Inflammatory macrophage (primary cell): Measurements from ENCODE around the gene ATG101.
"Not testable (repeated sequence)": the region's sequence is repeated elsewhere in the genome, so short reads cannot be mapped to it uniquely, and the experiment has no call there.

Source experiments
- DNase-seq, 2 donors: peaks; one replicate each; pipeline ENCODE4 v3.0.0-alpha.2; 2020 to 2022

Gene ATG101

GRCh38 chr12:52080403-52081251 lies 10.8 kb downstream of the ATG101 start:
- DNase-seq: no peak

GRCh38 chr12:52081263-52081733 lies 11.5 kb downstream of the ATG101 start:
- no peak for DNase-seq

DNA sequence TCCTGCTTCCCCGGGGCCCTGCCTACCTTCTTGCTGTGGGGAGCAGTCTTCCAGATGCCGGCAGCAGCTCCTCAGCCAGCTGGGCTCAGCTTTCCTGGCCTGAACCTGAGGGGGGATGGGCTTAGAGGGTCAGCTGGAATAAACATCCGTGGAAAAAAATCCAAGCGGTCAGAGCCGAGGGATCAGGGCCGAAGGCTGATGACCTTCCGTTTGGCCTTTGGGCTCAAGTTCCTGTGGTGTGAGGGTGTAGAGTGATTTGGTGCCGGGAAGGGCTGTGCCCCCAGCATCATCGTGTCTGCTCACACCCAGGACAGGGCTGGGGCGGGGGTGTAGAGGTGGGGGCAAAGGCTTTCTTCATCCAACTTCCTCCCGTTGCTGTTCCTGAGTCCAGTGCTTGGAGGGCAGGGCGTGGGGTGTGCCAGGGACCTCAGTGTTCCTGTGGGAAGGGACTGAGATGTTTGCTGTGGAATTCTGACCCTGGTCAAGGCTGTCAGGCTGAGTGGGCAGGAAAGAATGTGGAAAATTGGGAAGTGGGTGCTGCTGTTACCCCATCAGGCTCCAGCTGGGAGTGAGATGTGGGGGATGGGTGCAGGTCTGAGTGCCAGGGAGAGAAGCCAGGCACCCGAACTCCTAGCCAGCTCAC lies 12.4 kb downstream of the ATG101 start:
- DNase-seq: no peak

DNA sequence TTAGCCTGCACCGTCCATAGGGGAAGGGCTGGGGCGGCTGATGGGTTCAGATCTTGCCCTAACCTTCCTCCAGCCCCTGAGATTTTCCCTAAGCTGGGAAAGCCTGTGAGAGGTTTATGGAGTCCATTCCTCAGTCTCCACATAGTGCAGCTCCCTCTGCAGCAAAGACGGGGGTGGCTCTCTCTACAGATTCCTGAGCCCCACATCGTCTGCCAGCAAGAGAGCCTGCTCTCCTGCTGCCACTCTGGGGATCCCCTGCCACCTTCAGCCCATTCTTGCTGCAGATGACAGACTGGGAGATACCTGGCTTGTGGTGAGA lies 12.8 kb downstream of the ATG101 start:
- no peak for DNase-seq

GRCh38 chr12:52082988-52083637 lies 13.3 kb downstream of the ATG101 start:
- DNase-seq: peak; percentile 49 to 50

GRCh38 chr12:52083638-52083996 lies 13.8 kb downstream of the ATG101 start:
- no peak for DNase-seq

GRCh38 chr12:52084491-52085231 lies 14.9 kb downstream of the ATG101 start:
- DNase-seq: no peak

GRCh38 chr12:52085682-52086180 lies 16.0 kb downstream of the ATG101 start:
- DNase-seq: no peak

DNA sequence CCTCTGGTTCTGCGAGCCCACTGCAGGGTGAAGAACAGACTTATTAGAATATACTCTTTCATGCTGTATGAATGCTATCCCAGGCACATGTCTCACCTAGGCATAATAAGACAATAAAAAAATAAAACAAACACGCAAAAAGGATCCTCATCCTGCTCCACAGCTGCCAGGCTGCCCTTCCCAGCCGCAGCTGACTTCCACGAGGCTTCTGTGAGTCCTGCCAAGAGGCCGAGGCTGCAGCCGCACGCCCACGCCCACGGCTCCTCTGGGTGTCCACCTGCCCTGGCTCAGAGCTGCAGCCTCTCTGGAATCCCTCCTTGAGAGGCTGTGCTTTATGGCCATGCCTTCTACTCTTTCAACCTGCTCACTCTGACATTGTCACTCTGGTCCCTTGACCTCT lies 16.6 kb downstream of the ATG101 start:
- no peak for DNase-seq

GRCh38 chr12:52086944-52087835 lies 17.4 kb downstream of the ATG101 start:
- DNase-seq: peak; percentile 14 to 57

GRCh38 chr12:52087961-52088820 lies 18.4 kb downstream of the ATG101 start:
- DNase-seq: no peak

- DNase-seq: no peak
These were observed 19.7 kb downstream of the ATG101 start for GRCh38 chr12:52089491-52089890.

DNA sequence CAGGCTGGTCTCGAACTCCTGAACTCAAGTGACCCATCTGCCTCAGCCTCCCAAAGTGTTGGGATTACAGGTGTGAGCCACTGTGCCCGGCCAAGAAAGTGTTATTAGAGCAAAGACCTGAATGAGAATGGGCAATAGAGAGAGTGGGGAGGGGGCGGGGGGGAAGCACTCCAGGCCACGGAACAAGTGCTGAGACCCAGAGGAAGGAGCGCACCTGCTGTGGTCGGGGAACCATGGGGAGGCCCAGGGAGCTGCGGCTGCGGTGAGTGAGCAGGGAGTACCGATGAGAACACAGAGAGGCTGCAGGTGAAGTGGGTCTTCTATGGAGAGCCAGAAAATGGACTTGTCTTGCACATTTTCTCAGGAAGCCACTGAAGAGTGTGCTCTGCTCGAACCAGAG lies 20.5 kb downstream of the ATG101 start:
- DNase-seq: no peak

DNA sequence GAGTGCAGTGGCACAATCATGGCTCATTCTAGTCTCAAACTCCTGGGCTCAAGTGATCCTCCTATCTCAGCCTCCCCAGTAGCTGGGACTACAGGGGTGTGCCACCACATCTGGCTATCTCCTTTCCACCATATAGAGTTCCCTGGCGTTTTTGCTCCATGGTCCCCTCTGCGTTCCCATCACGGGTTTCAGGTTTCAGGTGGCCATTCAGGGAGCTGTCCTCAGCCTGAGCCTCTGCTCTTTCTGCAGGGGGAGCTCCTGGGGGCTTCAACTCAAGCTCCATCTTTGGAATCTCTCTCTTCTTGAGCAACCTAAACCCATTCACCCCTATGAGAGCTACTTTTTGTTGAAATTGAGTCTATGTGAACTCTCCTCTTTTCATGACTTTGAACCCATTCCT lies 21.3 kb downstream of the ATG101 start:
- DNase-seq: no peak

- no peak for DNase-seq
These were observed 22.1 kb downstream of the ATG101 start for GRCh38 chr12:52091869-52092268.

DNA sequence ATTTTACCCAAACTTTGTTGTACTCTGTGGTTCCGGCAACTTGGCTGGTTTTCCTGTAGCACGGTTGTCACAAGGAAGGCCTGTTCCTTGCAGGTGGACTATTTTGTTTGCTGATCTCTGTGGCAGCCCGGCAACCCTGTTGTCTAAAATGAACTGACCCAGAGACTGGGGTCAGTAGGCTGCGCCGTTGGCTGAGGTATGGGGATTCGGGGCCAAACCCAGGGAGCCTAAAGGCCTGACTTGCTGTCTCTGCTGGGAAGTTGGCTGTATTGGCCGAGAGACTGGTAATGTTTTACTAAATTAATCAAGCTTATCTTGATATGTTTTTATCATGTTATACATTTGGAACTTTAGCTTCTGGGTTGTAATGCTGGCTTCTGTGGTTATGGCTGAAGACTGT lies 23.6 kb downstream of the ATG101 start:
- DNase-seq: no peak

DNA sequence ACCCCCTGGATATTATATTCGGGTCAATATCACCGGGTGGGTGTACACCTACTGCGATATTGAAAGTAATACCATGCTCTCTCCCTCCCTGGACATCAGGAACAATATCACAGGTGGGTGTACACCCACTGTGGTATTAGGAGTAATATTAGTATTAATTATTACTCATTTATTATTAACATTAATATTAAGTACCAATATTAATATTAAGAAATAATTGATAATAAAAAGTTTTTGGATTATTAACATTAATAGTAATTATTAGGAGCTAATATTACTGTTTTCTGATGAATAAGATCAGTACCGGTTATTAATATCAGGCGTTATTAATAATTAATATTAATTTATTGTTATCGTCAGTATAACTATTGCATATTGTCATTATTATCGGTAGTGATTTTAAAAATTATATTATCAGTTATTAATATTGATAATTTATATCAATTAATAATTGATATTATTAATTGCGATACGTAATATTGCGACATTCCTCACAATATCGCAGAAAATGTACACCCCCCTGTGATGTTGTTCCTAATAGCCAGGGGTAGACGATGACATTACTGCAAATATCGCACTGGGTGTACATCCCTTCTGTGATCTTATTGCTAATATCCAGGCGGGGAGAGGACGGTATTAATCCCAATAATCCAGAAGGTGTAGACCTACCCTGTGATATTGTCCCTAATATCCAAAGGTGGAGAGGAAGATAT lies 26.7 kb downstream of the ATG101 start:
- DNase-seq: no peak

DNA sequence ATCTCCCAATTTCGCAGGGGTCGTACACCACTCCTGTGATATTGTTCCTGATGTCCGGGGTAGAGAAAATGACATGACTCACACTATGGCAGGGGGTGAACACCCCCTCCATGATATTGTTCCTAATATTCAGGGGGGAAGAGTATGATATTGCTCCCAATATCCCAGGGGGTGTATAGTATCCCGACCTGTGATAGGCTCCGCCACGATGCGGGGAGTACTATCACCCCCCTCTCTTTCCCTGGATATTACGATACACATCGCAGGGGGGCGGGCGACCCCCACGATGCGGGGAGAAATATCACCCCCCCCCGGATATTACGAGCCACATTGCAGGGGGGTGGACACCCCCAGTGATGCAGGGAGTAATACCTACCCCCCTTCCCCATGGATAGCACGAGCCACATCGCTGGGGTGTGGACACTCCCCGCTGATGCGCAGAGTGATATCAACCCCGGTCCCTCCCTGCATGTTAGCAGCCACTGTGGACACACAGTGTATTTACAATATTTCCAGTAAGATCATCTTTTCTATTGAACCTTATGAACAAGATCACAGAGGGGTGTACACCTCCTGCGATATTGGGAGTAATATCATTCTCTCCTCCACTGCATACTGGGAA lies 27.4 kb downstream of the ATG101 start:
- no peak for DNase-seq

GRCh38 chr12:52104431-52105089 lies 34.8 kb downstream of the ATG101 start:
- DNase-seq: not testable (repeated sequence)
